Tibial nerve (tissue), 4 donors: ENCODE results near the gene P2RY14. TPM values are rescaled to one million over a fixed set of nuclear protein-coding genes. Genes with fewer than 3 reads are reported as not detected.
"Not testable (repeated sequence)": the region's sequence is repeated elsewhere in the genome, so short reads cannot be mapped to it uniquely, and the experiment has no call there.

ENCODE experiments used
- DNase-seq, 2 donors: peaks; one replicate each; pipeline ENCODE4 v3.0.0-alpha.2; 2019; ENCODE audit warnings: low spot score in 2 of 2
- H3K27ac ChIP-seq, 4 donors: fragments of 200-600 bp; sonication (generic) in 3 of 4; one replicate each; pipeline ENCODE4 v1.5.1; 2017 to 2019; ENCODE audit warnings: mild to moderate bottlenecking in 1 of 4
- H3K27me3 ChIP-seq, 2 donors: fragments of 200-600 bp; sonication (generic) in 1 of 2; one replicate each; pipeline versions ENCODE4 v1.5.1 to v1.6.0; 2017 to 2019
- H3K36me3 ChIP-seq, 3 donors: fragments of 200-600 bp; sonication (generic); one replicate each; pipeline ENCODE4 v1.5.1; 2018 to 2019
- H3K4me1 ChIP-seq, 4 donors: fragments of 200-600 bp; sonication (generic) in 3 of 4; one replicate each; pipeline ENCODE4 v1.5.1; 2017 to 2019
- H3K4me3 ChIP-seq, 4 donors: fragments of 200-600 bp; sonication (generic) in 3 of 4; one replicate each; pipeline ENCODE4 v1.5.1; 2017 to 2019; ENCODE audit warnings: mild to moderate bottlenecking in 1 of 4, moderate library complexity in 1 of 4
- H3K9me3 ChIP-seq, 4 donors: fragments of 200-600 bp; sonication (generic) in 3 of 4; one replicate each; pipeline ENCODE4 v1.5.1; 2017 to 2019
- EP300 ChIP-seq, 2 donors: sonication (generic); formaldehyde crosslinking; IDR thresholded peaks; one replicate each; pipeline ENCODE4 v1.6.1; 2017; ENCODE audit warnings: antibody characterized with exemption in 2 of 2, mild to moderate bottlenecking in 1 of 2
- POLR2A ChIP-seq, 2 donors: fragments of 450-650 bp; IDR thresholded peaks; one replicate each; pipeline ENCODE4 v1.6.1; 2017; ENCODE audit warnings: antibody characterized with exemption in 2 of 2, mild to moderate bottlenecking in 2 of 2, moderate library complexity in 2 of 2
- WGBS, 2 donors: methylation state at CpG; one replicate each; pipeline ENCODE4 v1.1.5; 2018; 5-methylcytosine and 5-hydroxymethylcytosine counted together
- total RNA-seq, 4 donors: library from RNA; depleted of rRNA; stranded (reverse); fragments of >200 nt; gene quantifications; one replicate each; pipeline ENCODE4 v1.1.0, GENCODE V29; 2016
- TF ChIP-seq, protein P1 (sequence below), 5 experiments: fragments of 200-600 bp in 3 of 5; fragments of 450-650 bp in 2 of 5; sonication (generic) in 3 of 5; IDR thresholded peaks; one replicate each; pipeline ENCODE4 v1.5.1; 2016 to 2019; ENCODE audit warnings: antibody characterized with exemption in 5 of 5, mild to moderate bottlenecking in 3 of 5, moderate library complexity in 2 of 5

The P2RY14 gene
- total RNA-seq, 4 donors from 2014 or later: 4.2 to 9.4 (median 6.3) TPM

DNA sequence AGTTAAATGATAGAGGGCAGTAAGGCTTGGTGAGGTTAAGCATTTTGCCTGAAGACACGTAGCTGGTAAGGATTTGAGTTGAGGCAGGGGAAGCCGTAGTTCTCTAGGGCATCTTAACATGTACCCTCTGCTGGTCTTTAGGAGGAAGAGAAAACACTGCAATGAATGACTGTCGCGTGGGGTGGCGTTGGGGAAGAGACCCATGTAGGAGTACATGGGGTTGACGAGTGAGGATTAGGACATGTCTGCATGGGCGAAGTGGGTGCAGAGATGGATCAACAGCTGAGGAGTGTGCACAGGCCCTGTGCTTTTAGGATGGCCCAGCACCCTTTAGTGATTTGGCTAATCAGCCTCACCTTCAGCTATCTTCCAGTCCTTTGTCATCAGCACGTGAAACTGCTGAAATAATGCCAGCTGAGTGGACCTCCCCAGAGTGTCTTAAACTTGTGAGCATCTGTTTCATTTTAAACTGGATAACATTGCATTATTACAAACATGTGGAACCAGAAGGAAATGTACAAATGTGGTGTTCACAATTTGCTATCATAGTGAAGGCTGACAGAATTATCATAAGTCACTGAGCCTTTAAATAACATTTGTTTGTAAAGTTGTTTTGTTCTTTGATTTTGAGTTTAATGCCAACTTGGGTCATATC is 15.3 kb downstream of the P2RY14 start:
- no peak overlapping the region for H3K4me3 ChIP-seq
- WGBS, 2 donors: 70 to 78% methylated on average over 8 of the region's 8 CpGs
- peak overlapping the region in 1 of 4 donors; percentile 52 for H3K27ac ChIP-seq
- no peaks in the 10 kb centered on the region for H3K9me3 ChIP-seq
- H3K27me3 ChIP-seq: no peaks in the 10 kb centered on the region
- TF ChIP-seq POLR2A (IDR thresholded peaks at IDR 0.05) (no peak), EP300 (IDR thresholded peaks at IDR 0.05) (peak in 1 of 2 donors; percentile 32)
- H3K36me3 ChIP-seq: no peaks in the 10 kb centered on the region
- peak in 1 of 2 donors; percentile 74 for DNase-seq
- peaks cover 0 to 12% (median 4%) of the 10 kb centered on the region in 4 donors for H3K4me1 ChIP-seq

DNA sequence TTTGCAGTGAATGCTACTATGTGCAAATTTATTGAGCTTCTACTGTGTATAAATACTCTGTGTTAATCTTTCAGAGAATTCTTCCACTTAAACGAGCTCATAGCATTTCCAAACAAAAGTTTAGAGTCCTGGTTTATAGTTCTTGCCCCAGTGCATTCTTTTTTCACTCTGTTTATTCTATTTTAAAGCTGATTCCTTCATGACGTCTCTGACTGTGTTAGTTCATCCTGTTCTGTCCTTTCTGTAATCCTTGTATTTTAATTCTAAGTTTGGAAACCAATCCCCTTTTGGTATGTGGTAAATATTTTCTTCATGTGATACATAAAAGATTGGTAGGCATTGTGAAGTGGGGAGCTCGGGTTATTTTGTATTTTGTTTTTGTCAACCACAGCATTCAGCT is 18.7 kb downstream of the P2RY14 start:
- WGBS, 2 donors: 54 to 58% methylated on average over 3 of the region's 3 CpGs
- H3K4me3 ChIP-seq: no peak overlapping the region
- no peaks in the 10 kb centered on the region for H3K9me3 ChIP-seq
- H3K27ac ChIP-seq: peak overlapping the region in 1 of 4 donors; percentile 41
- no peak for DNase-seq
- no peak for TF ChIP-seq POLR2A (IDR thresholded peaks at IDR 0.05)
- TF ChIP-seq EP300 (IDR thresholded peaks at IDR 0.05): no peak
- TF ChIP-seq, protein P1, sequence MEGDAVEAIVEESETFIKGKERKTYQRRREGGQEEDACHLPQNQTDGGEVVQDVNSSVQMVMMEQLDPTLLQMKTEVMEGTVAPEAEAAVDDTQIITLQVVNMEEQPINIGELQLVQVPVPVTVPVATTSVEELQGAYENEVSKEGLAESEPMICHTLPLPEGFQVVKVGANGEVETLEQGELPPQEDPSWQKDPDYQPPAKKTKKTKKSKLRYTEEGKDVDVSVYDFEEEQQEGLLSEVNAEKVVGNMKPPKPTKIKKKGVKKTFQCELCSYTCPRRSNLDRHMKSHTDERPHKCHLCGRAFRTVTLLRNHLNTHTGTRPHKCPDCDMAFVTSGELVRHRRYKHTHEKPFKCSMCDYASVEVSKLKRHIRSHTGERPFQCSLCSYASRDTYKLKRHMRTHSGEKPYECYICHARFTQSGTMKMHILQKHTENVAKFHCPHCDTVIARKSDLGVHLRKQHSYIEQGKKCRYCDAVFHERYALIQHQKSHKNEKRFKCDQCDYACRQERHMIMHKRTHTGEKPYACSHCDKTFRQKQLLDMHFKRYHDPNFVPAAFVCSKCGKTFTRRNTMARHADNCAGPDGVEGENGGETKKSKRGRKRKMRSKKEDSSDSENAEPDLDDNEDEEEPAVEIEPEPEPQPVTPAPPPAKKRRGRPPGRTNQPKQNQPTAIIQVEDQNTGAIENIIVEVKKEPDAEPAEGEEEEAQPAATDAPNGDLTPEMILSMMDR (IDR thresholded peaks at IDR 0.05): no peak
- no peaks in the 10 kb centered on the region for H3K27me3 ChIP-seq
- H3K36me3 ChIP-seq: no peaks in the 10 kb centered on the region
- peaks cover 0 to 4% (median 0%) of the 10 kb centered on the region in 4 donors for H3K4me1 ChIP-seq

- no peaks in the 10 kb centered on the region for H3K27me3 ChIP-seq
- no peaks in the 10 kb centered on the region for H3K9me3 ChIP-seq
- peak overlapping the region in 1 of 4 donors; percentile 18 for H3K27ac ChIP-seq
- no peak for TF ChIP-seq POLR2A (IDR thresholded peaks at IDR 0.05)
- no peak overlapping the region for H3K4me3 ChIP-seq
- DNase-seq: no peak
- peaks cover 0 to 4% (median 0%) of the 10 kb centered on the region in 4 donors for H3K4me1 ChIP-seq
- no peaks in the 10 kb centered on the region for H3K36me3 ChIP-seq
- WGBS, 2 donors: 48 to 57% methylated on average over 1 of the region's 1 CpG
Observed at GRCh38 chr3:151256749-151257148, 21.6 kb downstream of the P2RY14 start.

DNA sequence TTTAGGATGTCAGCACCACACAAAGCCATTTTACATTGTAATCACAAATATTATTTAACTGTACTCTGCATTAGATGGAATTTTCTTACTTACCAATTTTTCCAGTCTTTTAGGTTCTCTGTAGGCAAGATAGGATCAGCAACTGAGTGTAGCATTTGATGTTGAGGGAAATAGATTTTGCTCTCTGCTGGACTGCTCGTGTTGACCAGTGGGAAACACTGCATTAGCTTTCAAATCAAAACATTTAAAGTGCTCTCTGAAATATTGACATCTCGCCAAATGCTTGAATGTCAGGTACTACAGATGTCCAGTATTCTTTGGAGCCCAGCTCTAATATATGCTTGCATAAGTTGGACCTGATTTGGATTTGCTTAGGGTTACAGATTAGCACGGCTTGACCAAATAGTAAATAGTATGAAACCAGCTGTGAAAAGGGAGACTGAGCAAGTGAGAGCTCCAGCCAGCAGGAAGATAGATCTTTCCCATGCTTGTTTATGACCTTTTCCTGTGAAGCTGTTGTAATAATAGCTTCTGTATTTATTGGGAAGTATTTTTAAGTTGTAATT is 29.5 kb downstream of the P2RY14 start:
- Histone ChIP-seq H3K27ac (peak overlapping the region in 1 of 4 donors; percentile 0), H3K36me3 (no peaks in the 10 kb centered on the region), H3K27me3 (no peaks in the 10 kb centered on the region), H3K4me3 (no peak overlapping the region), H3K9me3 (peaks cover 0 to 3% (median 0%) of the 10 kb centered on the region in 4 donors), H3K4me1 (no peaks in the 10 kb centered on the region)
- no peak for DNase-seq
- TF ChIP-seq POLR2A (IDR thresholded peaks at IDR 0.05) (no peak), EP300 (IDR thresholded peaks at IDR 0.05) (no peak)
- TF ChIP-seq, protein P1 (IDR thresholded peaks at IDR 0.05): no peak
- 40 to 62% methylated on average over 3 of the region's 3 CpGs for WGBS, 2 donors

GRCh38 chr3:151242006-151242405 is 36.3 kb downstream of the P2RY14 start:
- not testable (repeated sequence) for H3K36me3 ChIP-seq, H3K9me3 ChIP-seq, H3K27ac ChIP-seq, DNase-seq, H3K4me1 ChIP-seq, H3K4me3 ChIP-seq, H3K27me3 ChIP-seq
- WGBS, 2 donors: 90 to 94% methylated on average over 18 of the region's 18 CpGs

DNA sequence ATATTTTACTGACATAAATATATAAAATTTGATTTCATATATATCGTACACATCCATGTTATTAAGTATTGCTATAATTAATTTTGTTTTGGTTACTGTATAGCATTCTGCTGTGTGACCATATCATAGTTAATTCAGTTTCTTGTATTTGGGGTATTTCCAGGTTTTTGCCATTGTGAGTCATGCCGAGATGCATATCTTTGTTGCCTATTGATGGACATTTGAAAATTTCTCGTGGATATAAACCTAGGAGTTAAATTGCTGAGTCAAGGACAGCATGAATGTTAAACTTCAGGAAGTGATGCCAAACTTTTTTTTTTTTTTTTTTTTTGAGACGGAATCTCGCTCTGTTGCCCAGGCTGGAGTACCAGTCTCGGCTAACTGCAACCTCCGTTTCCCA is 41.6 kb downstream of the P2RY14 start:
- Histone ChIP-seq H3K9me3 (no peaks in the 10 kb centered on the region), H3K36me3 (no peaks in the 10 kb centered on the region), H3K4me1 (no peaks in the 10 kb centered on the region), H3K27ac (no peak overlapping the region), H3K27me3 (no peaks in the 10 kb centered on the region), H3K4me3 (no peak overlapping the region)
- no peak for DNase-seq
- TF ChIP-seq EP300 (IDR thresholded peaks at IDR 0.05) (no peak), POLR2A (IDR thresholded peaks at IDR 0.05) (no peak)
- TF ChIP-seq, protein P1 (IDR thresholded peaks at IDR 0.05): no peak
- 92 to 94% methylated on average over 7 of the region's 7 CpGs for WGBS, 2 donors
